ENCODE measurements around the gene TMEM254. TPM values are rescaled to one million over a fixed set of nuclear protein-coding genes. Genes with fewer than 3 reads are reported as not detected.
"Not testable (repeated sequence)": the region's sequence is repeated elsewhere in the genome, so short reads cannot be mapped to it uniquely, and the experiment has no call there.

The TMEM254 gene
- 31.6 and 39.6 TPM in 2 replicates for total RNA-seq (ENCODE audit: low replicate concordance)
- long read RNA-seq, transcript TMEM254-205 (4 exons, 2,042 nt), result major isoform, 77 of 148 reads
- long read RNA-seq, transcript TMEM254-201 (4 exons, 2,074 nt), result minor isoform, 32 of 148 reads
- long read RNA-seq, transcript TMEM254-210 (4 exons, 824 nt), result minor isoform, 6 of 148 reads
- long read RNA-seq, transcript TMEM254-209 (4 exons, 1,963 nt), result minor isoform, 10 of 148 reads
- long read RNA-seq, partial matches to known transcripts, result 4 of 148 reads
- long read RNA-seq, other reads (novel, unspliced or antisense), result 14 of 148 reads

DNA sequence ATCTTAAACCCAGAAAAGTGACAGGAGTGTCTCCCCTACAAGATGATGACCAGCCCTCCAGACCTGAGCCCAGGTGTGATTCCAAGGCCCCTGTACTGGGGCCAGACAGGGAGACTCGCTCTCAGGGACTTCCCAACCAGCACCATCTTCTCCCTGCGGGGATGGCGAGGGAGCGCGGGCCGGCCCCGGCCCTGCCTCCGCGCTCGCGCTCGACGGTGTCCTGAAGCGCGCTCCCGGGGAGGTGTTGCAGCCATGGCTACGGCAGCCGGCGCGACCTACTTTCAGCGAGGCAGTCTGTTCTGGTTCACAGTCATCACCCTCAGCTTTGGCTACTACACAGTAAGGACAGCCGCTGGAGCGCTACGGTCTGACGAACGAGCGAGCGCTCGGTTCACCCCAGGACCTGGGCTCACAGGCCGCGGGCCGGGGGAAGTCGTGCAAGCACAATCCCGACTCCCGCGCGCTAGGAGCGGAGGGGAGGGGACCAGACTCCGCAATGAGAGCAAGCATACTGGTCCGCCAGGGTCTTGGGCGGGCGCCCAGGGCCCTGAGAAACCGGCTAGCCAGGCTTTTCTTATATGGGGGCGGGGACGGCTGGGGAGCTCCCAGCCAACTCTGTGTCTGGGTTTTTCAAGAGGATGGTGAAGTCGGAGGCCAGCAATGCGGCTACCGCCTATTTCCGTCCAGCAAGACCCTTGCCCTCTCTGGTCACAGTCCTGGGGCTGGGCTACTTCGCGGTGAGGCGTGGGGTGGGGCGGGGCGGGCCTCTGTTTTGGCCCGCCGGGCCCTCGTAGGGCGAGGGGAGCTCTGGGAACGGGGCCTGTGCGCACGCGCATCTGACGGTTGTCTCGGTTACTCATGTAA, at the start of gene TMEM254:
Gene TMEM254 (plus strand): TSS at position 218 of the 864 bp plus-strand sequence. CDS start 35 bp downstream, at position 253.
- Mint-ChIP-seq H3K9me3 (no peaks in the 10 kb centered on the region), H3K27ac (peak within 1 kb of the TSS; percentile 92), H3K36me3 (no peaks in the 10 kb centered on the region), H3K27me3 (no peaks in the 10 kb centered on the region), H3K4me1 (ENCODE audit: unreplicated experiment) (peaks cover 15% of the 10 kb centered on the region), H3K4me3 (peak within 1 kb of the TSS; percentile 99)
- TF ChIP-seq CTCF (conservative IDR thresholded peaks at IDR 0.05), result no peak
- DNase-seq (ENCODE audit: extremely low spot score, unreplicated experiment), result peak; percentile 86

DNA sequence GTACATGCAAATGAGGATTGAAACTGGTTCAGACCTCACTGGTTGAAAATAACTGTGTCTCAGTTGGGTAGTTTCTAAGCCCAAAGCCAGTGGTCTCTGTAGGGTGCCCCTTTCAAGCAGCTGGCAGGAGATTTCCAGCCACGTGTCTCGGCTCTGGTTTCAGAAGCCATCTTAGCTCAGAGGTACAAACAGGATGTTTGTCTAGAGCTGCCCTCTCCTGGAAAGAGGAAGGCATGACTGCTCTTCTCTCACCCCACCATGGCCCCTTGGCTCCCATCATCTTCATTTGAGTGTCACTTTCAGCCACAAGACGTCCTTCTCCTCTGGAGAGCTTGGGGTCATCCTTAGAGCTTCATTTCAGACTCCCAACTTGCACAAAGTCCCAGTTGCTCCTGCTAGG, 49.3 kb upstream of the TMEM254 start:
- not testable (repeated sequence) for H3K27ac Mint-ChIP-seq; H3K36me3 Mint-ChIP-seq; H3K9me3 Mint-ChIP-seq; H3K4me3 Mint-ChIP-seq; H3K4me1 Mint-ChIP-seq (ENCODE audit: unreplicated experiment); H3K27me3 Mint-ChIP-seq; DNase-seq (ENCODE audit: extremely low spot score, unreplicated experiment)
- peak; percentile 58 for TF ChIP-seq CTCF (conservative IDR thresholded peaks at IDR 0.05)

DNA sequence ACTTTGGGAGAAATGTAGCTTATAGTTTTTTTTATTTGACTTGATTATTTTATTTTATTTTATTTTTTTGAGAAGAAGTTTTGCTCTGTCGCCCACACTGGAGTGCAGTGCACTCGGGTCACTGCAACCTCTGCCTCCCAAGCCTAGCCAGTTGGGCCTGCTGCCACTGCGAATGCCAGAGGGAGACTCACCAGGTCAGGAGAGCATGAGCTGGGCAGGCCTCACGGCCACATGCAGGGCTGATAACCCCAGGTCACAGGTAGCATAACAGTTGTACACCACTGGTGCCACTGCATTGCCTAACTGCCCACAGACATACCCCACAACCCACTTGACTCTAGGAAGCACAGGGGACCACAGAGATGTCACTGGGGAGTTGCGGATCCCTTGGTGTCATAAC, 48.6 kb upstream of the TMEM254 start:
- H3K4me3 Mint-ChIP-seq; H3K9me3 Mint-ChIP-seq; H3K27ac Mint-ChIP-seq; H3K36me3 Mint-ChIP-seq; DNase-seq (ENCODE audit: extremely low spot score, unreplicated experiment); H3K27me3 Mint-ChIP-seq; H3K4me1 Mint-ChIP-seq (ENCODE audit: unreplicated experiment): not testable (repeated sequence)

DNA sequence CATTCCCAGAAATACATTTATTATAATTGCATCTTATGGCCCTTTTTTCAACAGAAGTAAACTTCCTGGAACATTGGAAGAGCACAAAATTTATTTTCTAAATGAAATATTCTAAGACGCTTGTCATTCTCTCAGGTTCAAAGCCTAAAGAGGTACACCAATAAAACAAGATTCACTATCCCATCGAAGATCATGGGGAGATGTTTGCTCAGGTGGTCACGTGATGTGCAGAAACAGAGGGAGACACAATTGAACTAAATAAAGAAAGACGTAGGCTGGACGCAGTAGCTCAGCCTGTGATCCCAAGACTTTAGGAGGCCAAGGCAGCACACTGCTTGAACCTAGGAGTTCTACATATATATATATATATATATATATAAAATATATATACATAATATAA, 46.0 kb upstream of the TMEM254 start:
- no peaks in the 10 kb centered on the region for H3K9me3 Mint-ChIP-seq
- no peak overlapping the region for H3K27ac Mint-ChIP-seq

GRCh38 chr10:80034766-80035165, 43.7 kb upstream of the TMEM254 start:
- not testable (repeated sequence) for DNase-seq (ENCODE audit: extremely low spot score, unreplicated experiment)

More for the DNA sequence above, 46.0 kb upstream of the TMEM254 start:
- H3K36me3 Mint-ChIP-seq, result no peaks in the 10 kb centered on the region
- no peak for TF ChIP-seq CTCF (conservative IDR thresholded peaks at IDR 0.05)
- no peak for DNase-seq (ENCODE audit: extremely low spot score, unreplicated experiment)
- no peak overlapping the region for H3K4me3 Mint-ChIP-seq
- no peaks in the 10 kb centered on the region for H3K27me3 Mint-ChIP-seq
- no peaks in the 10 kb centered on the region for H3K4me1 Mint-ChIP-seq (ENCODE audit: unreplicated experiment)

GRCh38 chr10:80035430-80035829, 43.0 kb upstream of the TMEM254 start:
- not testable (repeated sequence) for H3K27me3 Mint-ChIP-seq; DNase-seq (ENCODE audit: extremely low spot score, unreplicated experiment); H3K9me3 Mint-ChIP-seq; H3K4me1 Mint-ChIP-seq (ENCODE audit: unreplicated experiment); H3K36me3 Mint-ChIP-seq; H3K27ac Mint-ChIP-seq; H3K4me3 Mint-ChIP-seq

More at GRCh38 chr10:80034766-80035165, 43.7 kb upstream of the TMEM254 start:
- not testable (repeated sequence) for H3K27me3 Mint-ChIP-seq; H3K9me3 Mint-ChIP-seq; H3K27ac Mint-ChIP-seq; H3K36me3 Mint-ChIP-seq; H3K4me1 Mint-ChIP-seq (ENCODE audit: unreplicated experiment); H3K4me3 Mint-ChIP-seq

DNA sequence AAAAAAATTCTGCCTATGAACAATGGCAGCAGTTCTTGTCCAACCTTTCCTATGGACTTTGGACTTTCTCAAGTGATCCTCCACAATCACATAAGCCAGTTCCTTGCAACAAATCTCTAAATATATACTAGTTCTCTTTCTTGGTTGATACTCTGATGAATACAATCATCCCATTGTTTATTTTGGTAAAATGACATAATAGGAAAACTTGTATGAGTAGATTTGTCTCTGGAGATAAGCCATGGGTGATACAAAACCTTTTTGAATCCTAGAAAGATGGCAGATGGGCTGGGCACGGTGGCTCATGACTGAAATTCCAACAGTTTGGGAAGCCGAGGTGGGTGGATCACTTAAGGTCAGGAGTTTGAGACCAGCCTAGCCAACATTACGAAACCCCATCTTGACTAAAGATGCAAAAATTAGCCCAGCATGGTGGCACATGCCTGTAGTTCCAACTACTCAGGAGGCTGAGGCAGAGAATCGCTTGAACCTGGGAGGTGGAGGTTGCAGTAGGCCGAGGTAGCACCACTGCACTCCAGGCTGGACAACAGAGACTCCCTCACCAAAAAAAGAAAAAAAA, 41.5 kb upstream of the TMEM254 start:
- H3K4me1 Mint-ChIP-seq (ENCODE audit: unreplicated experiment); H3K27me3 Mint-ChIP-seq; H3K27ac Mint-ChIP-seq; H3K4me3 Mint-ChIP-seq; DNase-seq (ENCODE audit: extremely low spot score, unreplicated experiment); H3K9me3 Mint-ChIP-seq; H3K36me3 Mint-ChIP-seq: not testable (repeated sequence)

DNA sequence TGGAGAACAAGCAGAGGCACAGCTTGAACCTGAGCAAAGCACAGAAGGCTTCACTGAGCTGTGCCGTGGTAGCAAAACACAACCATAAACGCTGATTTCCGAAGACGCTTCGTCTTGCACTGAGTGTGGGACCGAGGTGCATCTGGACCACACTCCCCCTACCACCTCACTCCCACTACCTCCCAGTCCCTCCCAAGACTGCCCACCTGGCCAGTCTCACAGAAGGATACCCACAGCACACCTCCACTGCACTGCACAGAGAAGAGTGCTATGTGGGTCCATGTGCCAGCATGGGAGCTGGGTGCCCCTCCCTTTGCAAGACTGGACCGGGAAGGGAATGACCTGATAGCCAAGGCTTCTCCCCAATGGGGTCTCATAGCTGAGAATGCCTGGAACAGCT, 40.2 kb upstream of the TMEM254 start:
- H3K27me3 Mint-ChIP-seq; H3K27ac Mint-ChIP-seq; H3K36me3 Mint-ChIP-seq; H3K4me3 Mint-ChIP-seq; H3K9me3 Mint-ChIP-seq; H3K4me1 Mint-ChIP-seq (ENCODE audit: unreplicated experiment); DNase-seq (ENCODE audit: extremely low spot score, unreplicated experiment): not testable (repeated sequence)

Data from type B pancreatic cell (in vitro differentiated cells).